Astrocyte of the cerebellum (primary cell): Measurements from ENCODE around the gene MET.
"Not testable (repeated sequence)": the region's sequence is repeated elsewhere in the genome, so short reads cannot be mapped to it uniquely, and the experiment has no call there.

Experiments used
- DNase-seq: peaks from one replicate; pipeline ENCODE4 v3.0.0-alpha.2; 2011; ENCODE audit warnings: low read depth
- H3K4me3 ChIP-seq: 2 replicates; pipeline ENCODE4 v1.5.1; 2011; ENCODE audit warnings: mild to moderate bottlenecking, low read depth, low read length, moderate library complexity
- in situ Hi-C: cut with HindIII; loops from 2 replicates; pipeline ENCODE4 v1.10.0; 2017; ENCODE audit warnings: low sequenced_read_pairs
- TF ChIP-seq, protein P1 (sequence below): IDR thresholded peaks from 2 replicates; pipeline ENCODE4 v1.5.1; 2012; ENCODE audit warnings: low read length, low read depth, moderate library complexity, mild to moderate bottlenecking; ENCODE audit errors: missing control alignments

Gene MET

DNA sequence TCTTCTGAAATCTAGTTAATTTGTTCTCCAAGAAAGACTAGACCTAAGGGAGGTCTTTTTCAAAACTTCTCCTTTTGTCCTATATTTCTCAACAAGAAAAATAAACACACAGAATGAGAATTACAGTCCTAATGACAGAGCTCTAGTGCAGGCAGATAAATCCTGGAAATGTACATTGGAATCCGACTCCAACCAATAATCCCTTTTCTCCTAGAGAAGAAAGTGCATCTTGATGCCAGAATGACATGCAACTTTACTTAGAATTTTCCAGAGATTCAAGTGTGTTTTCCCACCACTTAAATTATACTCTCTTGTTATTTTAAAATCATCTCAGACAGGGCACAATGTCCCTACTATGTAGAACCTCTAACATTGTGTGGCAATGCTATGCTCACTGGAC is 68.2 kb downstream of the MET start:
- no peak overlapping the region for H3K4me3 ChIP-seq
- in situ Hi-C loops: no loop called here
- DNase-seq: no peak
- TF ChIP-seq, protein P1, sequence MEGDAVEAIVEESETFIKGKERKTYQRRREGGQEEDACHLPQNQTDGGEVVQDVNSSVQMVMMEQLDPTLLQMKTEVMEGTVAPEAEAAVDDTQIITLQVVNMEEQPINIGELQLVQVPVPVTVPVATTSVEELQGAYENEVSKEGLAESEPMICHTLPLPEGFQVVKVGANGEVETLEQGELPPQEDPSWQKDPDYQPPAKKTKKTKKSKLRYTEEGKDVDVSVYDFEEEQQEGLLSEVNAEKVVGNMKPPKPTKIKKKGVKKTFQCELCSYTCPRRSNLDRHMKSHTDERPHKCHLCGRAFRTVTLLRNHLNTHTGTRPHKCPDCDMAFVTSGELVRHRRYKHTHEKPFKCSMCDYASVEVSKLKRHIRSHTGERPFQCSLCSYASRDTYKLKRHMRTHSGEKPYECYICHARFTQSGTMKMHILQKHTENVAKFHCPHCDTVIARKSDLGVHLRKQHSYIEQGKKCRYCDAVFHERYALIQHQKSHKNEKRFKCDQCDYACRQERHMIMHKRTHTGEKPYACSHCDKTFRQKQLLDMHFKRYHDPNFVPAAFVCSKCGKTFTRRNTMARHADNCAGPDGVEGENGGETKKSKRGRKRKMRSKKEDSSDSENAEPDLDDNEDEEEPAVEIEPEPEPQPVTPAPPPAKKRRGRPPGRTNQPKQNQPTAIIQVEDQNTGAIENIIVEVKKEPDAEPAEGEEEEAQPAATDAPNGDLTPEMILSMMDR: no peak

DNA sequence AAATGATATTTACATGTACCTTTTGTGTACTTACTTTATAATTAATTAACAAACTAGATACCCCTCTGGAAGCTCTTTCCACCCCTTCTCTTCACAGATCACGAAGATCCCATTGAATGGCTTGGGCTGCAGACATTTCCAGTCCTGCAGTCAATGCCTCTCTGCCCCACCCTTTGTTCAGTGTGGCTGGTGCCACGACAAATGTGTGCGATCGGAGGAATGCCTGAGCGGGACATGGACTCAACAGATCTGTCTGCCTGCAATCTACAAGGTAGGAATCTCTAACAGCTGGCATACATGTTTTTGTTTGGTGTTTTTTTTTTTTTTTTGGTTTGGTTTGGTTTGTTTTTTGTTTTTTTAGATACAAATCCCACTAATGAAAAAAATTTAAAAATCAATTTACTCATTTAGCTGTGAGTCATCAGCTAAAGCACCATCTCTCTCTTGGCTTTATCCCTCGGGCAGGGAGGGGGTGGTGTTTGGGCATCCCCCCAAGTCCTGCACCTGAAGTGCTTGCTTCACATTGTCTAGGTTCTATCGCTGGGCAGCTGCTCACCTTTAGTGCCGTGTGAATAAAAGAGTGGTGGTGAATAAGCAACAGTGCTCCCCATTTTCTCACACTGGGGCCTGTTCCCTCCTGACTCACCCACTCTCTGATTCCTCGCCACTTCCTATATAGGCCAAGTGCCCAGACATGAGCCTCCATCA is 68.9 kb downstream of the MET start:
- in situ Hi-C loops: no loop called here
- H3K4me3 ChIP-seq: no peak overlapping the region
- DNase-seq: no peak
- TF ChIP-seq, protein P1: no peak

DNA sequence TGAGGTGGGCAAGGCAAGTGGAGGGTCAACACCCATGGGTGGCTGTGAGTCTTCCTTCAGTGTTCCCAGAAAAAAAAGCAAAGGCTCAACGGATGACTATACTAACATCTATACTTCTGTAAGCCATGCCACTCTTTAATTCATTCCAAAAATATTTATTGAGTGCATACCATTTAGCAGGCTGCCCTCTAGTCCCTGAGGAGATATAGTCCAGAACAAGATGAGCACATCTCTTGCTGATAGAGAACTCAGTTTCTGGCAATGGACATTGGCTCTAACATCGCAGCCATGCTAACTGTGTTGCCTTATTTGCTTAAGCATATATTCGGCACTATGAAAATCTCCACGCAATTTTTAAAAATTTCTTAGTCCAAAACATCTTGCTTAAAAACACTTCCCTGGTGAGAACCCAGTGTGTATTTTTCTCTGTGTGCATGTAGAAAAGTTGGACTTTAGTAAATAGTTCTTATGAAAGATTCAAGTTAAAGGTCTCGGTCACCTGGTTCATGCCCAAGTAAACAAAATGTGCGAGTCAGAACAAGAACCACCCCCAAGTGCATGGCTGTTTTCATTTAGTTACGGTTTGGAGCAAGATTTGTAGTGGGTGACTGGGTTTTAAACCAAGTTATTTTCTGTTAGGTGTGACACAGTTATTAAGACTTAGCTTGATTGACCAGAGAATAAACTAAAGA is 69.8 kb downstream of the MET start:
- DNase-seq: peak; percentile 58
- H3K4me3 ChIP-seq: no peak overlapping the region
- in situ Hi-C loops: no loop called here
- TF ChIP-seq, protein P1: no peak

DNA sequence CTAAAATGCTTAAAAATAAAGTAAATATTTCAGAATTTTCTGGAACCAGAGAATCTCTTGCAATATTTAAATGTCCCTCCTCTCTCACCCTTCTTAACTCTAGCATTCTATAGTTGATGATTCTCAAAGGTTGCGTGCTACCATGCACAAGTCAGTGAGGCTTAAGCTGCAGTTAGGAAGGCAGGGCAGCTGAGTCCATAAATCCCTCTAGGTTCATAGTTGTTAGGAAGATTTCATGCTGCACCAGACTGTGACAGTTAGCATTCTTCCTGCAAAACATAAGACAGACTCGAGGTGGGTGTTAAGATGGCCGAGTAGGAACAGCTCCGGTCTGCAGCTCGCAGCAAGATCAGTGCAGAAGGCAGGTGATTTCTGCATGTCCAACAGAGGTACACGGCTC is 70.6 kb downstream of the MET start:
- TF ChIP-seq, protein P1: no peak
- in situ Hi-C loops: no loop called here
- DNase-seq: no peak
- no peak overlapping the region for H3K4me3 ChIP-seq

DNA sequence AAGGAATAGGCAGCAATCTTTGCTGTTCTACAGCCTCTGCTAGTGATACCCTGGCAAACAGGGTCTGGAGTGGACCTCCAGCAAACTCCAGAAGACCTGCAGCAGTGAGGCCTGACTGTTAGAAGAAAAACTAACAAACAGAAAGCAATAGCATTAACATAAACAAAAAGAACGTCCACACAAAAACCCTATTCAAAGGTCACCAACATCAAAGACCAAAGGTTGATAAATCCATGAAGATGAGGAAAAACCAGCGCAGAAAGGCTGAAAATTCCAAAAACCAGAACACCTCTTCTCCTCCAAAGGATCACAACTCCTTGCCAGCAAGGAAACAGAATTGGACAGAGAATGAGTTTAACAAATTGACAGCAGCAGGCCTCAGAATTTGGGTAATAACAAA is 71.8 kb downstream of the MET start:
- H3K4me3 ChIP-seq, DNase-seq, in situ Hi-C loops: not testable (repeated sequence)

DNA sequence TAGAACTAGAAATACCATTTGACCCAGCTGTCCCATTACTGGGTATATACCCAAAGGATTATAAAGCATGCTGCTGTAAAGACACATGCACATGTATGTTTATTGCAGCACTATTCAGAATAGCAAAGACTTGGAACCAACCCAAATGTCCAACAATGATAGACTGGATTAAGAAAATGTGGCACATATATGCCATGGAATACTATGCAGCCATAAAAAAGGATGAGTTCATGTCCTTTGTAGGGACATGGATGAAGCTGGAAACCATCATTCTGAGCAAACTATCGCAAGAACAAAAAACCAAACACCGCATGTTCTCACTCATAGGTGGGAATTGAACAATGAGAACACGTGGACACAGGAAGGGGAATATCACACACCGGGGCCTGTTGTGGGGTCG is 74.4 kb downstream of the MET start:
- DNase-seq, in situ Hi-C loops, H3K4me3 ChIP-seq: not testable (repeated sequence)

DNA sequence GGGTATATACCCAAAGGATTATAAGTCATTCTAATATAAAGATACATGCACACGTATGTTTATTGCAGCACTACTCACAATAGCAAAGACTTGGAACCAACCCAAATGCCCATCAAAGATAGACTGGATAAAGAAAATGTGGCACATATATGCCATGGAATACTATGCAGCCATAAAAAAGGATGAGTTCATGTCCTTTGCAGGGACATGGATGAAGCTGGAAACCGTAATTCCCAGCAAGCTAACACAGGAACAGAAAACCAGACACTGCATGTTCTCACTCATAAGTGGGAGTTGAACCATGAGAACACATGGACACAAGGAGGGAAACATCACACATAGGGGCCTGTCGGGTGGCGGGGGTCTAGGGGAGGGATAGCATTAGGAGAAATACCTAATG is 79.1 kb downstream of the MET start:
- H3K4me3 ChIP-seq, in situ Hi-C loops, DNase-seq: not testable (repeated sequence)

DNA sequence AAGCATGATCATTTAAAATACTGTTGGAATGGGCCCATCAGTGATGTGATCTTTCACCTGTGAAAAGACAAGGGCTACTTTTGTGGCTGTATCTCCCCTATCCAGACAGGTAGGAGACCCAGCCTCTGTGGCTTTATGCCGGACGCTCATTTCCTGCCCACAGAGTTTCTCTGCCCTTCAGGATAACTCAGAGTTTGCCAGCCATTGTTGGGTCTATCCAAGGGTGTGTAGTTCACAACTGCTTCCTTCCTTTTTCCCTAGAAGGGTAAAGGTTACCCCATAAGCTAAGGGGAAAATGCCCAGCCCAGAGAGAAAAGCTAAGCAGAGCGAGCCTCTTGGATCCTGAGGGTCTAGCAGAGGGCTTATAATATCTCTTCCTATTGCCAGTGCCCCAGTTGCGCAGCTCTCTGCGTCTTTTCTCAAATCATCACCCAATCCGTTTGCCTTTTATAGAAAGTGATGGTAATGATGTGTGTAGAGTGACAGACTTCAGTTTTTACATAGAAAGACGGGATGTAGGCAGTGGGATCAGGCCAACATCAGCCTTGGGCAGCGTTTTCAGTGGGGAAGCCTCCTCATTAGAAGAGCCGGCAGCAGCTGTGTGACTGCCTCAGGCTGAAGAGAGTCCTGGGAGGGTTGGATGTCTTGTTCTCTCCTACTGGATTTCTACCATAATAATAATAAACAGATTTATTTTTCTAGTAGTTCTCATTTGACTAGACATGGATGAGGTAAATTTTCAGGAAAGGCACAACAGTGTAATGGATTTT is 80.5 kb downstream of the MET start:
- no peak overlapping the region for H3K4me3 ChIP-seq
- in situ Hi-C loops: no loop called here
- no peak for DNase-seq
- TF ChIP-seq, protein P1: no peak
